ENCODE results near the gene SMPD2.
"Not testable (repeated sequence)": the region's sequence is repeated elsewhere in the genome, so short reads cannot be mapped to it uniquely, and the experiment has no call there.

Gene SMPD2

DNA sequence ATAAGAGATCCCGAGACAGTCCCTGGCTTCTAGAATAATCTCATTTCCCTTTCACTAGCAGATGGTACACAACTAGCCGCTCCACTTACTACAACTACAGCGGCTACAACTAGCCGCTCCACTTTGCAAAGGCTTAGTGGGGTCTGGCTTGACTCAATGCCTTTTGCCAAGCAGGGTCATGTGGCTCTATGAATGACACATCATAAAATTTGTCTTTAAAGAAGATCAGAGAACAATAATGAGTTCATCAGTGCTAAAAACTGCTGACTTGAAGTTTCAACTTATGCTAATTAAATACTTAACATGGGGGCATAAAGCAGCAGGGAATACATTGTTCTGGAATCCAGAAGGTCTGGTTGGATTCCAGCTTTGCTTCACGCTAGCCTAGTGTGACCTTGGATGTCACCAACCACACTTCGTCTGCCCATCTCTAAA is 17.1 kb downstream of the SMPD2 start:
- no peak for DNase-seq (ENCODE audit: low spot score)
- TF ChIP-seq, protein P1, sequence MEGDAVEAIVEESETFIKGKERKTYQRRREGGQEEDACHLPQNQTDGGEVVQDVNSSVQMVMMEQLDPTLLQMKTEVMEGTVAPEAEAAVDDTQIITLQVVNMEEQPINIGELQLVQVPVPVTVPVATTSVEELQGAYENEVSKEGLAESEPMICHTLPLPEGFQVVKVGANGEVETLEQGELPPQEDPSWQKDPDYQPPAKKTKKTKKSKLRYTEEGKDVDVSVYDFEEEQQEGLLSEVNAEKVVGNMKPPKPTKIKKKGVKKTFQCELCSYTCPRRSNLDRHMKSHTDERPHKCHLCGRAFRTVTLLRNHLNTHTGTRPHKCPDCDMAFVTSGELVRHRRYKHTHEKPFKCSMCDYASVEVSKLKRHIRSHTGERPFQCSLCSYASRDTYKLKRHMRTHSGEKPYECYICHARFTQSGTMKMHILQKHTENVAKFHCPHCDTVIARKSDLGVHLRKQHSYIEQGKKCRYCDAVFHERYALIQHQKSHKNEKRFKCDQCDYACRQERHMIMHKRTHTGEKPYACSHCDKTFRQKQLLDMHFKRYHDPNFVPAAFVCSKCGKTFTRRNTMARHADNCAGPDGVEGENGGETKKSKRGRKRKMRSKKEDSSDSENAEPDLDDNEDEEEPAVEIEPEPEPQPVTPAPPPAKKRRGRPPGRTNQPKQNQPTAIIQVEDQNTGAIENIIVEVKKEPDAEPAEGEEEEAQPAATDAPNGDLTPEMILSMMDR (IDR thresholded peaks at IDR 0.05; ENCODE audit: extremely low read depth, insufficient read depth, missing control alignments), result no peak
- in situ Hi-C loops (cut with MboI; ENCODE audit: low pct_unique_long_range_greater_than_20kb, low sequenced_read_pairs, unreplicated experiment), result no loop called here

DNA sequence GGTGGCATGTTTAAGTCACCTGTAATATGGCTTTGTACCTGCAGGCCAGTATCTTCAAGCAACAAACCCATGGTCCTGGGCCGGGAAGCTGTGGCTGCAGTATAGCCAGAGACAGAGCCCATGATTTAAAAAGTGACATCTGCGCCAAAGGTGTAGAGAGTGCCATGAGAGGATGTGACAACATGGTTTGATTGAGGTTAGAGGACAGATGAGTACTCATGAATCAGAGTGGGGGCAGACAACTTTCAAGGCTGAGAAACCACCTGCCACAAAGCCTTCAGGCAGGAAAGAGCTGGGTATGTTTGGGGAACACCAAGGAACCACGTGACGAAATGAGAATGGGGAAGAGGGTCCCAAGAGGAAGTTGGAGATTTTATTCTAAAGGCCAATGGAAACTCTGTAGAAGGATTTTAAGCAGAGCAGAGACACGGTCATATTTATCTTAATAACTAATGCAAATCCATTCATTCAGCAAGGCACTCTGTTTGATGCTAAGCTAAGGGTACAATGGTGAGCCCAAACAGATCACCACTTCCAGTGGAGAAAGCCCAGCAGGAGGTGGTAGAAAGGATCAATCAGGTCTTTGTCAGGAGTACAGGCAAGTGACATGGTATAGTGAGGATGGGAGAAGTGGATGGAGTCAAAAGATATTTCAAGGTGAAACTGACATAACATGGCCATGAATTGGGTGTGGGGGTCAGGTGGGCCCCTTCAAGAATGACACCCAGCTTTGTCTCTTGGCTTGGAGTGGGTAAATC is 18.4 kb downstream of the SMPD2 start:
- in situ Hi-C loops (cut with MboI; ENCODE audit: low pct_unique_long_range_greater_than_20kb, low sequenced_read_pairs, unreplicated experiment), result no loop called here
- DNase-seq (ENCODE audit: low spot score), result peak; percentile 72
- TF ChIP-seq, protein P1 (IDR thresholded peaks at IDR 0.05; ENCODE audit: extremely low read depth, insufficient read depth, missing control alignments), result no peak

DNA sequence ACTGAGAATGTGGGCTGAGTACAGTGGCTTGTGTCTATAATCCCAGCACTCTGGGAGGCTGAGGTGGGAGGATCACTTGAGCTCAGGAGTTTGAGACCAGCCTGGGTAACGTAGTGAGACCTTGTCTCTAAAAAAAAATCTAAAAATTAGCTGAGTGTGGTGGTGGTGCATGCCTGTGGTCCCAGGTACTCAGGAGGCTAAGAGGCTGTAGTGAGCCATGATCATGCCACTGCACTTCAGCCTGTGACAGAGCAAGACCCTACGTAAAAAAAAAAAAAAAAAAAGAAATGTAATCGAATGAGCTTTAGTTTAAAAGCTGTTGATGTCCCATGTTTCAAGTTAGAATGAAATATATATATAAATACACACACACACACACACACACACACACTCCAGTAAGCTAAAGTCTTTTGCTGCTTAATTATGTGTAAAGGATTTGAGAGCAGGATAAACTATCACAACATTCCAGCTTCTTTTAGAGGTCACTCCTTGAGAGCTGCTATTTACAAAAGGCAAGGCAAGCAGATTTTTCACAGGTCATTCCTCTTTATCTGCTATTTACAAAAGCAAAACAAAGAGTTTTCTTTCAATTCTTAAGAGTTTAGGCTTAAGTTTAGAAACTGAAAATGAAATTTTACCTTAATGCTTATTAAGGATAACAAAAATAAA is 19.8 kb downstream of the SMPD2 start:
- in situ Hi-C loops (cut with MboI; ENCODE audit: low pct_unique_long_range_greater_than_20kb, low sequenced_read_pairs, unreplicated experiment), result no loop called here
- TF ChIP-seq, protein P1 (IDR thresholded peaks at IDR 0.05; ENCODE audit: extremely low read depth, insufficient read depth, missing control alignments), result no peak
- DNase-seq (ENCODE audit: low spot score), result no peak

DNA sequence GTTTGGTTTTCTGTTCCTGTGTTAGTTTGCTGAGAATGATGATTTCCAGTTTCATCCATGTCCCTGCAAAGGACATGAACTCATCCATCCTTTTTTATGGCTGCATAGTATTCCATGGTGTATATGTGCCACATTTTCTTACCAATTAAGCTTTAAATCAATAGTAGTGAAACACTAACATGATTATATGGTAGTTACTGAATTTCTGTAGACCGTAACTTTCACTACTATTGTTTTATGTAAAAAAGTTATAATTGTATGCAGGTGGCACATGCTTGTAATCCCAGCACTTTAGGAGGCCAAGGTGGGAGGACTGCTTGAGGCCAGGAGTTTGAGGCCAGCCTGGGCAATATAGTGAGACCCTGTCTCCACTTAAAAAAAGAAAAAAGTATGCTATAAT is 20.7 kb downstream of the SMPD2 start:
- in situ Hi-C loops (cut with MboI; ENCODE audit: low pct_unique_long_range_greater_than_20kb, low sequenced_read_pairs, unreplicated experiment); DNase-seq (ENCODE audit: low spot score): not testable (repeated sequence)

DNA sequence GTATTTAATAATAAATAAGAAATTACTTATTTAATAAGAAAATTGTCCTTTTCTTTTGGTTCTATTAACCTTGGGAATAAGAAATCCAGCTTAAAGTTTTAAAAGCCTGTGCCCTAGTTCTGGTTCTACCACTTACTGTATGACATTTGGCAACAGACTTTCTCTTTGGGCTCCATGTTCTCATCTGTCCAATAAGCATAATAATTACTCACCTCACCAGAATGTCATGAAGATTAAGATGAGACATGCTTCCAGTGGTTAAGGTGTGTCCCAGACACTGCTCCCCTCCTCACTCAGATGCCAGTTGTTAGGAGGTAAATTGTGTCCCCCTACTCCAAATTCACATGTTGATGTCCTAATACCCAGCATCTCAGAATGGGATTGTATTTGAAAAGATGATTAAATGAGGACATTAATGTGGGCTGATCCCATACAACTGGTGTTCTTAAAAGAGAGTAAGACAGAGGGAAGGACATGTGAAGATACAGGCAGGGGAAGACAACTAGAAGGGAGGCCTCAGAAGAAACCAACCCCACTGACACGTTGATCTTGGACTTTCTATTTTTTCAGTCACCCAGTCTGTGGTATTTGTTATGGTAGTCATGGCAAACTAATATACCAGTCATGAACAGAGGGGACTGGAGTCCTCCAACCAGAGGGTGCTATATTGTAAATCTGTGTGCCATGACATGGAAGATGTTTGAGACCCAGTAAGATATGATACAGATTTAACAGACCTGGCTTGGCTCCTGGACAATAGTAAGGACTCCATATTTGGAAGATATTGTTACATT is 21.4 kb downstream of the SMPD2 start:
- TF ChIP-seq, protein P1 (IDR thresholded peaks at IDR 0.05; ENCODE audit: extremely low read depth, insufficient read depth, missing control alignments), result no peak
- no peak for DNase-seq (ENCODE audit: low spot score)
- in situ Hi-C loops (cut with MboI; ENCODE audit: low pct_unique_long_range_greater_than_20kb, low sequenced_read_pairs, unreplicated experiment), result no loop called here

DNA sequence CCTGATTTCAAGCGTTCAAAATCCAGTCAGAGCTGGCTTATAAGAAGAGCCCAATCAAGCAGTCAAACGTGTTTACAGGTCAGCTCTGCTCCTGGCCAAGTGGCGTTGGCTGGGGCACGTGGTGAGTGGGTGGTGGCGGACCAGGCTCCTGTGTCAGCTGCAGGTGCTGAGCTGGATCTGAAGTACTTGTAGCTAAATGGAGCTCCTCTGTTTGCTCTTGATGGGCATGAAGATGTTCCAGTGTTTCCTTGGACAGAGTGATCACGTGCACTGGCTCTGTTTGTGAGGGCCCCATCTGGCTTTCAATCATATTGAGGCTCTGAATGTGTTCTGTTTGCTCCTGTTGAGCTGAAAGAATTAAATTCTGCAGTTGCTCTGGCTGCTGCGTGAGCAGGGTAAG is 25.2 kb downstream of the SMPD2 start:
- DNase-seq (ENCODE audit: low spot score), result no peak
- in situ Hi-C loops (cut with MboI; ENCODE audit: low pct_unique_long_range_greater_than_20kb, low sequenced_read_pairs, unreplicated experiment), result no loop called here
- TF ChIP-seq, protein P1 (IDR thresholded peaks at IDR 0.05; ENCODE audit: extremely low read depth, insufficient read depth, missing control alignments), result no peak
